IMR-90 (cell line): ENCODE results near the gene ACOT12. TPM values are rescaled to one million over a fixed set of nuclear protein-coding genes. Genes with fewer than 3 reads are reported as not detected.

Experiments
- ATAC-seq: fragments of 200-7000 bp; cut with Tn5 transposase; 2 replicates; pipeline ENCODE4 v1.9.1; 2020; ENCODE audit warnings: low read depth, mild to moderate bottlenecking, moderate library complexity
- BruUV-seq: library from RNA; stranded (reverse); fragments of 400-500 nt; replicated peaks from 2 replicates; lab custom pipeline; 2021; lab: Mats Ljungman, UMichigan
- CTCF ChIA-PET: fragments of 300-600 bp; formaldehyde crosslinking; extraction: SDS; loops from one replicate; lab custom pipeline; 2021; ENCODE audit warnings: antibody characterized with exemption; lab: Yijun Ruan, JAX
- POLR2A ChIA-PET: fragments of 300-600 bp; sonication (Branson Sonifier 250); formaldehyde crosslinking; loops from one replicate; lab custom pipeline; 2022; ENCODE audit warnings: antibody characterized with exemption; ENCODE audit not compliant: unreplicated experiment; lab: Charles Lee
- DNase-seq: peaks from one replicate; pipeline ENCODE4 v3.0.0; 2013
- H2AFZ ChIP-seq: replicated peaks from 2 replicates; pipeline ENCODE3; 2013; ENCODE audit warnings: low read length, mild to moderate bottlenecking; ENCODE audit not compliant: poor library complexity
- H2AK5ac ChIP-seq: 2 replicates; pipeline ENCODE4 v1.6.1; 2013; ENCODE audit warnings: low read depth, low read length, inconsistent platforms
- H2AK9ac ChIP-seq: replicated peaks from 2 replicates; pipeline ENCODE3; 2013; ENCODE audit warnings: mild to moderate bottlenecking, low read depth, low read length, moderate library complexity; ENCODE audit not compliant: poor library complexity
- H2BK120ac ChIP-seq: 2 replicates; pipeline ENCODE4 v1.6.1; 2013; ENCODE audit warnings: low read depth, low read length, inconsistent platforms
- H2BK15ac ChIP-seq: 3 replicates; pipeline ENCODE4 v1.6.1; 2013; ENCODE audit warnings: low read depth, low read length, inconsistent platforms
- H2BK20ac ChIP-seq: 2 replicates; pipeline ENCODE4 v1.6.1; 2013; ENCODE audit warnings: low read depth, mild to moderate bottlenecking, inconsistent platforms, low read length, moderate library complexity
- H2BK5ac ChIP-seq: 2 replicates; pipeline ENCODE4 v1.6.1; 2013; ENCODE audit warnings: mild to moderate bottlenecking, low read depth, low read length, inconsistent platforms; ENCODE audit not compliant: poor library complexity, severe bottlenecking
- H3K14ac ChIP-seq: replicated peaks from 2 replicates; pipeline ENCODE4 v1.6.1; 2013; ENCODE audit warnings: low read depth, low read length, inconsistent platforms
- H3K18ac ChIP-seq: 2 replicates; pipeline ENCODE4 v1.6.1; 2013; ENCODE audit warnings: low read depth, low read length, control low read depth
- H3K23ac ChIP-seq: 2 replicates; pipeline ENCODE4 v1.6.1; 2013; ENCODE audit warnings: low read depth, low read length, inconsistent platforms
- H3K27ac ChIP-seq: 2 replicates; pipeline ENCODE4 v1.5.1; 2013; ENCODE audit warnings: mild to moderate bottlenecking, control low read depth, low read length; ENCODE audit not compliant: insufficient read depth
- H3K27me3 ChIP-seq: 2 replicates; pipeline ENCODE4 v1.6.1; 2013; ENCODE audit warnings: low read length; ENCODE audit not compliant: control insufficient read depth, insufficient read depth
- H3K36me3 ChIP-seq: 2 replicates; pipeline ENCODE4 v1.6.1; 2013; ENCODE audit warnings: low read length, mixed read lengths; ENCODE audit not compliant: control insufficient read depth, insufficient read depth
- H3K4ac ChIP-seq: 2 replicates; pipeline ENCODE4 v1.6.1; 2013; ENCODE audit warnings: low read depth, low read length, inconsistent platforms
- H3K4me1 ChIP-seq: 2 replicates; pipeline ENCODE4 v1.6.1; 2013; ENCODE audit warnings: low read length, mixed read lengths; ENCODE audit not compliant: control insufficient read depth, insufficient read depth
- H3K4me2 ChIP-seq: 2 replicates; pipeline ENCODE4 v1.6.1; 2013; ENCODE audit warnings: low read depth, mild to moderate bottlenecking, control low read depth, low read length, moderate library complexity
- H3K4me3 ChIP-seq: 2 replicates; pipeline ENCODE4 v1.5.1; 2013; ENCODE audit warnings: low read depth, mild to moderate bottlenecking, control low read depth, low read length, moderate library complexity; ENCODE audit not compliant: insufficient read depth
- H3K56ac ChIP-seq: 2 replicates; pipeline ENCODE4 v1.6.1; 2013; ENCODE audit warnings: low read length, inconsistent platforms; ENCODE audit not compliant: insufficient read depth; ENCODE audit errors: extremely low read depth
- H3K79me1 ChIP-seq, 2 experiments: 2 replicates each; pipeline ENCODE4 v1.6.1; 2013; ENCODE audit warnings: low read length in 2 of 2, inconsistent platforms in 1 of 2, low read depth in 1 of 2
- H3K9ac ChIP-seq: 2 replicates; pipeline ENCODE4 v1.6.1; 2013; ENCODE audit warnings: low read depth, low read length, control low read depth
- H3K9me1 ChIP-seq: 2 replicates; pipeline ENCODE4 v1.6.1; 2013; ENCODE audit warnings: low read length, inconsistent platforms; ENCODE audit not compliant: insufficient read depth
- H3K9me3 ChIP-seq: 2 replicates; pipeline ENCODE4 v1.6.1; 2013; ENCODE audit warnings: low read length; ENCODE audit not compliant: control insufficient read depth, insufficient read depth
- H4K20me1 ChIP-seq: 2 replicates; pipeline ENCODE4 v1.6.1; 2013; ENCODE audit warnings: low read length, inconsistent platforms; ENCODE audit not compliant: insufficient read depth
- H4K5ac ChIP-seq: 2 replicates; pipeline ENCODE4 v1.6.1; 2013; ENCODE audit warnings: mild to moderate bottlenecking, low read depth, low read length, control low read depth
- H4K8ac ChIP-seq, 2 experiments: 2 replicates each; pipeline ENCODE4 v1.6.1; 2013; ENCODE audit warnings: low read depth in 2 of 2, low read length in 2 of 2, control low read depth in 1 of 2, inconsistent platforms in 1 of 2
- H4K91ac ChIP-seq: 2 replicates; pipeline ENCODE4 v1.6.1; 2013; ENCODE audit warnings: low read depth, low read length, inconsistent platforms; ENCODE audit not compliant: insufficient read depth
- BHLHE40 ChIP-seq: fragments of 150-350 bp; IDR thresholded peaks from 2 replicates; pipeline ENCODE4 v1.6.1; 2016; ENCODE audit warnings: mild to moderate bottlenecking, low read depth, low read length
- CEBPB ChIP-seq: IDR thresholded peaks from 2 replicates; pipeline ENCODE4 v1.6.1; 2012; ENCODE audit warnings: low read depth, low read length, improper control_type of control experiment
- CHD1 ChIP-seq: IDR thresholded peaks from 2 replicates; pipeline ENCODE4 v1.6.1; 2012; ENCODE audit warnings: low read depth, low read length, improper control_type of control experiment
- FOS ChIP-seq: fragments of 150-350 bp; IDR thresholded peaks from 2 replicates; pipeline ENCODE4 v1.6.1; 2016; ENCODE audit warnings: low read depth, low read length
- MAFK ChIP-seq: IDR thresholded peaks from 2 replicates; pipeline ENCODE4 v1.6.1; 2012; ENCODE audit warnings: low read depth, low read length, improper control_type of control experiment
- MAZ ChIP-seq: IDR thresholded peaks from 2 replicates; pipeline ENCODE4 v1.6.1; 2012; ENCODE audit warnings: low read depth, mild to moderate bottlenecking, low read length, improper control_type of control experiment, moderate library complexity, borderline replicate concordance
- MXI1 ChIP-seq: IDR thresholded peaks from 2 replicates; pipeline ENCODE4 v1.6.1; 2012; ENCODE audit warnings: low read depth, mild to moderate bottlenecking, low read length, moderate library complexity, borderline replicate concordance
- NFE2L2 ChIP-seq: fragments of 150-350 bp; IDR thresholded peaks from 2 replicates; pipeline ENCODE4 v1.6.1; 2016; ENCODE audit warnings: low read depth, mild to moderate bottlenecking, low read length
- POLR2A ChIP-seq: IDR thresholded peaks from 2 replicates; pipeline ENCODE4 v1.6.1; 2012; ENCODE audit warnings: mild to moderate bottlenecking, low read depth, low read length
- RAD21 ChIP-seq: IDR thresholded peaks from 2 replicates; pipeline ENCODE4 v1.6.1; 2012; ENCODE audit warnings: low read length, improper control_type of control experiment
- RCOR1 ChIP-seq: IDR thresholded peaks from 2 replicates; pipeline ENCODE4 v1.6.1; 2012; ENCODE audit warnings: mild to moderate bottlenecking, low read length, improper control_type of control experiment; ENCODE audit not compliant: insufficient replicate concordance
- RFX5 ChIP-seq: IDR thresholded peaks from 2 replicates; pipeline ENCODE4 v1.8.0; 2012; ENCODE audit warnings: low read depth, mild to moderate bottlenecking, low read length, moderate library complexity
- SMC3 ChIP-seq: fragments of 150-350 bp; IDR thresholded peaks from 2 replicates; pipeline ENCODE4 v1.6.1; 2016; ENCODE audit warnings: low read depth, mild to moderate bottlenecking, antibody characterized with exemption, low read length, moderate library complexity
- WGBS, 2 experiments: methylation state at CpG; one replicate each; pipeline versions ENCODE4 v1.1.5 to v1.1.7; 2013; ENCODE audit warnings: missing lambda C conversion rate in 2 of 2; ENCODE audit not compliant: insufficient read length in 1 of 2; ENCODE audit errors: extremely low coverage in 2 of 2; 5-methylcytosine and 5-hydroxymethylcytosine counted together
- dilution Hi-C: fragments of 300-500 bp; cut with HindIII; formaldehyde crosslinking; loops from one replicate; pipeline ENCODE4 v1.14.3; 2018; ENCODE audit warnings: low sequenced_read_pairs; ENCODE audit not compliant: unreplicated experiment
- in situ Hi-C: fragments of 300-500 bp; cut with MboI; formaldehyde crosslinking; loops from 3 replicates; pipeline ENCODE4 v1.14.3; 2019; ENCODE audit warnings: low sequenced_read_pairs, inconsistent platforms, mixed read lengths
- intact Hi-C: fragments of 100-400 bp; cut with micrococcal nuclease; formaldehyde crosslinking; loops from 2 replicates; pipeline ENCODE4 v1.10.0; 2022
- polyA plus RNA-seq, 3 experiments: library from polyadenylated mRNA; depleted of rRNA; stranded (reverse); fragments of >200 nt; gene quantifications; 2 replicates each; pipeline ENCODE4 v1.2.3, GENCODE V29; 2012; ENCODE audit warnings: low replicate concordance in 1 of 3
- total RNA-seq: library from RNA; depleted of rRNA; stranded (reverse); fragments of >200 nt; gene quantifications from 2 replicates; pipeline ENCODE4 v1.2.3, GENCODE V29; 2012
- TF ChIP-seq, protein P1 (sequence below): fragments of 150-350 bp; IDR thresholded peaks from 2 replicates; pipeline ENCODE4 v1.6.1; 2016; ENCODE audit warnings: low read depth, mild to moderate bottlenecking, low read length, moderate library complexity, borderline replicate concordance
- TF ChIP-seq, protein P2 (sequence below): fragments of 150-350 bp; IDR thresholded peaks from 2 replicates; pipeline ENCODE4 v1.6.1; 2017; ENCODE audit warnings: mild to moderate bottlenecking, antibody characterized with exemption, low read length, low read depth
- TF ChIP-seq, protein P3 (sequence below): conservative IDR thresholded peaks from 2 replicates; pipeline ENCODE4 v1.5.1; 2012; ENCODE audit warnings: mild to moderate bottlenecking, low read depth, low read length, improper control_type of control experiment

ACOT12 gene
- total and polyA plus RNA-seq, 2 of the 4 experiments (the other 2 are of a cell fraction), result not detected

GRCh38 chr5:81297531-81297930, 96.4 kb downstream of the ACOT12 start:
- H3K79me1 ChIP-seq, result peaks cover 8 to 49% of the 10 kb centered on the region in 2 experiments
- H3K4ac ChIP-seq, result no peak overlapping the region
- no peak overlapping the region for H4K8ac ChIP-seq
- no peak overlapping the region for H2AK5ac ChIP-seq
- intact Hi-C loops, result loop anchor here (5.0 to 10.0 kb wide), 3 partner anchors 53 to 333 kb away; partner anchors contain the start of gene RASGRF2
- no peak overlapping the region for H3K9ac ChIP-seq
- no peak overlapping the region for H2BK120ac ChIP-seq
- DNase-seq, result no peak
- no peak overlapping the region for H2AFZ ChIP-seq
- no peak overlapping the region for H3K4me2 ChIP-seq
- POLR2A ChIA-PET, result no interaction called here
- no peak overlapping the region for H2BK20ac ChIP-seq
- ATAC-seq, result no peak
- H3K23ac ChIP-seq, result no peak overlapping the region
- no CpG with 5 or more reads among the region's 4 CpGs for WGBS, 2 experiments
- no peak overlapping the region for H3K27ac ChIP-seq
- no peak overlapping the region for H2AK9ac ChIP-seq
- H3K9me3 ChIP-seq, result no peaks in the 10 kb centered on the region
- dilution Hi-C loops, result no loop called here
- no peaks in the 10 kb centered on the region for H3K36me3 ChIP-seq
- BruUV-seq, result no TSS peak
- H3K4me1 ChIP-seq, result peaks cover 4% of the 10 kb centered on the region
- H4K91ac ChIP-seq, result no peak overlapping the region
- H4K20me1 ChIP-seq, result no peaks in the 10 kb centered on the region
- H3K56ac ChIP-seq, result no peak overlapping the region
- H4K5ac ChIP-seq, result no peak overlapping the region
- H3K9me1 ChIP-seq, result peaks cover 3% of the 10 kb centered on the region; the same call in 1 of the 2 replicates
- H3K18ac ChIP-seq, result no peak overlapping the region
- in situ Hi-C loops, result loop anchor here (10.0 kb wide), 1 partner anchor 613 kb away; no protein-coding TSS in a partner anchor
- H3K27me3 ChIP-seq, result no peaks in the 10 kb centered on the region
- no peak overlapping the region for H3K4me3 ChIP-seq
- CTCF ChIA-PET, result interaction anchor here (0.6 kb wide), 1 partner anchor 928 kb away, joined by 4 read pairs; no protein-coding TSS in a partner anchor
- TF ChIP-seq, protein P1, sequence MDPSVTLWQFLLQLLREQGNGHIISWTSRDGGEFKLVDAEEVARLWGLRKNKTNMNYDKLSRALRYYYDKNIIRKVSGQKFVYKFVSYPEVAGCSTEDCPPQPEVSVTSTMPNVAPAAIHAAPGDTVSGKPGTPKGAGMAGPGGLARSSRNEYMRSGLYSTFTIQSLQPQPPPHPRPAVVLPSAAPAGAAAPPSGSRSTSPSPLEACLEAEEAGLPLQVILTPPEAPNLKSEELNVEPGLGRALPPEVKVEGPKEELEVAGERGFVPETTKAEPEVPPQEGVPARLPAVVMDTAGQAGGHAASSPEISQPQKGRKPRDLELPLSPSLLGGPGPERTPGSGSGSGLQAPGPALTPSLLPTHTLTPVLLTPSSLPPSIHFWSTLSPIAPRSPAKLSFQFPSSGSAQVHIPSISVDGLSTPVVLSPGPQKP, result no peak
- TF ChIP-seq, protein P2, sequence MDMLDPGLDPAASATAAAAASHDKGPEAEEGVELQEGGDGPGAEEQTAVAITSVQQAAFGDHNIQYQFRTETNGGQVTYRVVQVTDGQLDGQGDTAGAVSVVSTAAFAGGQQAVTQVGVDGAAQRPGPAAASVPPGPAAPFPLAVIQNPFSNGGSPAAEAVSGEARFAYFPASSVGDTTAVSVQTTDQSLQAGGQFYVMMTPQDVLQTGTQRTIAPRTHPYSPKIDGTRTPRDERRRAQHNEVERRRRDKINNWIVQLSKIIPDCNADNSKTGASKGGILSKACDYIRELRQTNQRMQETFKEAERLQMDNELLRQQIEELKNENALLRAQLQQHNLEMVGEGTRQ, result no peak
- TF ChIP-seq RAD21, result no peak
- no peak for TF ChIP-seq MAZ
- no peak for TF ChIP-seq CHD1
- no peak for TF ChIP-seq MXI1
- TF ChIP-seq BHLHE40, result no peak
- no peak for TF ChIP-seq CEBPB
- no peak for TF ChIP-seq SMC3
- TF ChIP-seq MAFK, result no peak
- no peak for TF ChIP-seq POLR2A
- no peak for TF ChIP-seq RFX5
- TF ChIP-seq, protein P3, sequence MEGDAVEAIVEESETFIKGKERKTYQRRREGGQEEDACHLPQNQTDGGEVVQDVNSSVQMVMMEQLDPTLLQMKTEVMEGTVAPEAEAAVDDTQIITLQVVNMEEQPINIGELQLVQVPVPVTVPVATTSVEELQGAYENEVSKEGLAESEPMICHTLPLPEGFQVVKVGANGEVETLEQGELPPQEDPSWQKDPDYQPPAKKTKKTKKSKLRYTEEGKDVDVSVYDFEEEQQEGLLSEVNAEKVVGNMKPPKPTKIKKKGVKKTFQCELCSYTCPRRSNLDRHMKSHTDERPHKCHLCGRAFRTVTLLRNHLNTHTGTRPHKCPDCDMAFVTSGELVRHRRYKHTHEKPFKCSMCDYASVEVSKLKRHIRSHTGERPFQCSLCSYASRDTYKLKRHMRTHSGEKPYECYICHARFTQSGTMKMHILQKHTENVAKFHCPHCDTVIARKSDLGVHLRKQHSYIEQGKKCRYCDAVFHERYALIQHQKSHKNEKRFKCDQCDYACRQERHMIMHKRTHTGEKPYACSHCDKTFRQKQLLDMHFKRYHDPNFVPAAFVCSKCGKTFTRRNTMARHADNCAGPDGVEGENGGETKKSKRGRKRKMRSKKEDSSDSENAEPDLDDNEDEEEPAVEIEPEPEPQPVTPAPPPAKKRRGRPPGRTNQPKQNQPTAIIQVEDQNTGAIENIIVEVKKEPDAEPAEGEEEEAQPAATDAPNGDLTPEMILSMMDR, result no peak
- no peak for TF ChIP-seq RCOR1
- TF ChIP-seq FOS, result no peak
- no peak for TF ChIP-seq NFE2L2
- no peak overlapping the region for H2BK15ac ChIP-seq
- no peak overlapping the region for H3K14ac ChIP-seq
- H2BK5ac ChIP-seq, result no peak overlapping the region
